NCI-H1930 (cell line): ENCODE data around the gene RAD51B.

Experiments
- DNase-seq, 2 experiments: peaks; one replicate each; lab custom pipeline; 2025; lab: John Stamatoyannopoulos, UW

RAD51B gene

GRCh38 chr14:68551045-68551683, 731.6 kb downstream of the RAD51B start:
- no peak for DNase-seq

- DNase-seq, result no peak
These were observed 732.5 kb downstream of the RAD51B start for GRCh38 chr14:68552075-68552474.

DNA sequence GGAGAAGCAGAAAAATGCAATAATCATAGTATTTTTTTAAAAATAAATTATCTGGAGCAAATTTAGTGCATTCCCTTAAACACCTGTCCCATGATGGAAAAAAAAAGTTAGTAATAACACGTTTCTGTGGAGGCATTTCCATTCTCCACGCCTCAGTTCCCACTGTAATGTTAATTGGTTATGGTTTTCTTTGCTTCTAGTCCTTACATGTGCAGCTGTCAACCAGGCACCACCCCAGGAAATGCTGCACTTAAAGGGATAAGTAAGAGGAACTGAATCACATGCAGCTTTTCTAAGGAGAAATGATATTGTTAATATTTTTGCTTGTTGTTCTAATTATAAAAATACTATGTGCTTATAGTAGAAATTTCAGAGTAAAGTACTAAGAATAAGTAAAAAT, 733.0 kb downstream of the RAD51B start:
- DNase-seq, result no peak

- DNase-seq, result no peak
These were observed 733.7 kb downstream of the RAD51B start for GRCh38 chr14:68553311-68553710.

- DNase-seq, result no peak
These were observed 734.7 kb downstream of the RAD51B start for GRCh38 chr14:68554231-68554630.

GRCh38 chr14:68556253-68556652, 736.7 kb downstream of the RAD51B start:
- DNase-seq, result no peak

DNA sequence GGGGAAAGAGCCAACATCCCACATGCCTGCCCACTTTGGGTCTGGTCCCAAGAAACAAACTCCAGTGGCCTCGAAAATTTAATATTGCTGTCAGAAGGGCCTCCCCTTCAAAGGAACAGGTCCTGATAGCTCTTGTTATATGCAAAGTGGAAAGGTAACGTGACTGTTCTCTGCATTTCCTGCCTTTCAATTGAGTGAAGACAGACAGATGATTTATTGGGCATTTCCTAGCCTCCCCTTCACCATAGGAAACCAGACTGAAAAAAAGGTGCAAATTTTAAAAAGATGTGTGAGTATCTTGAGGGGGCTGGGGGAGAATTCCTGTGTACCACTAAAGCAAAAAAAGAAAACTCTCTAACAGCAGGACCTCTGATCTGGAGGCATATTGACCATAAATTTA, 738.1 kb downstream of the RAD51B start:
- no peak for DNase-seq

DNA sequence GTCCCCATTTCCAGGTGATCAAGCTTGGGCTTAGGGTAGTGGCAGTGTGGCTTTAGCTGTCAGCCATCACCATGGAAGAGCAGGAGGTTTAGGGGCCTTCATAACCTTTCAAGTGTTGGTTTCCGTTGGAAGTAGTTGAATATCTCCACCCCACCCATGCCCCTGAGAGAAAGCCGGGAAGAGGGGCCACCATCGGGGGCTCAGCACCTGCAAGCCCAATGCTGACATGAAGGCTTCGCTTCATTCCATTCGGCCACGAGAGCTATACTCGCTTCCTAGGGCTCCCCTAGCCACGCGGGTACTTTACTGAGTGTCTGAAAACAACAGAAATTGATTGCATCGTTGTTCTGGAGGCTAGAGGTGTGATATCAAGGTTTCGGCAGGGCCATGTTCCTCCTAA, 738.5 kb downstream of the RAD51B start:
- no peak for DNase-seq

DNA sequence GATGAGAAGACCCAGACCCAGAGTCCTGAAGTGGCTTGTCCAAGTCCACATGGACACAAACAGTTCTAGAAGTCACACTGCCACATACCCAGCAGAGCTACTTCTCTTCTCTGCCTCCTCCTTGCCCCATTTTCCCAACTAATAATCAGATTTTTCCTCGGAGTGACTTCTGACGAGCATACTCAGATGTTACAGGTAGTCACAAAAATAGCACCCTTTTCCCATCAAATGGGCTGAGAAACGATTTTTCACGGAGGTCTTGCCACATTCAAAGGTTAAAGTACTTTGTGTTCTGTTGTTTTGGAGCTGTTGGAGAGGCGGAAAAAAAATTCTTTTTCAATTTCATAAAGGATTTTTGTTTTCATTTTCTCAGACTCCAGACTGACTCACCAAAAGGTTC, 740.4 kb downstream of the RAD51B start:
- no peak for DNase-seq

GRCh38 chr14:68561531-68562007, 742.0 kb downstream of the RAD51B start:
- no peak for DNase-seq

- DNase-seq, result no peak
These were observed 743.3 kb downstream of the RAD51B start for GRCh38 chr14:68562911-68563250.

GRCh38 chr14:68563251-68564131, 743.9 kb downstream of the RAD51B start:
- no peak for DNase-seq

- no peak for DNase-seq
These were observed 744.7 kb downstream of the RAD51B start for GRCh38 chr14:68564191-68564825.

GRCh38 chr14:68564826-68565759, 745.5 kb downstream of the RAD51B start:
- DNase-seq, result no peak

DNA sequence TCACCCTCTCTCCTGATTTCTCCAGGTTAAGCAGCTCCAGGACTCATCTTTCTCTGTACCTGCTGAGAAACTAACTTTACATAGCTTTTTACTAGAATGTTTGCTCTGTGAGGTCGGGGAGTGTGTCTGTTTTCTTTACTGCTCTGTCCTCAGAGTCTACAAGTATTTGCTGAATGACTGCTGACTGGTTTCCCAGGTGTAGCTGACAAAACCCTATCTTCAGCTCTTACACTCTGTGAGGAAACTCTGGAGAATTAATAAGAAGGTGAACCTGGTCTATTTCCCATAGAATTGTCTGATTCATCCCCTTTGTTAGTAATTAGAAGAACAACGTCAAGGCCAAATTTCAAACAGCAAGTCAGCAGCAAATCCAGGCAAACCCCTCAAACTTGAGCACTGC, 746.5 kb downstream of the RAD51B start:
- DNase-seq, result no peak

GRCh38 chr14:68568907-68569897, 749.6 kb downstream of the RAD51B start:
- DNase-seq, result no peak

DNA sequence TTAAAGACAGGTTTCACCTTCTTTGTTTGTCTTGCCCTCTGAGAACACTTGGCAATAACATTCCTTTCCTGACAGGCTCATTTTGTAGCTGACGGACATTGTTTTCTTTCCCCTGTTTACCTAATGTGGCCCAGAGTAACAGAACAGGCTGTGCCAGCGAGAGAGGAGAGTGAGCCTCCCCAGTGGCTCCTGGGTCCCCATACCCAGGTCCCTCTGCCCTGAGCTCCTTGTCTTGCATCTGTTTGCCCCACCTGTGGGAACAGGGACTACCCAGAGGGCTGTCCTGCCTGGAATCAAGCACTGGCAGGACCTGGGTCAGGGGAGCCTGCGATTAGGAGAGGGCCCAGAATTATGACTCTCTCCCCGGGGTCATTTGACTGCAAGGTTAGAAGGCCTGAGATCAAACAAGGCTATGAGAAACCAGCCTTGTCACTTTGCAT, 750.4 kb downstream of the RAD51B start:
- no peak for DNase-seq

DNA sequence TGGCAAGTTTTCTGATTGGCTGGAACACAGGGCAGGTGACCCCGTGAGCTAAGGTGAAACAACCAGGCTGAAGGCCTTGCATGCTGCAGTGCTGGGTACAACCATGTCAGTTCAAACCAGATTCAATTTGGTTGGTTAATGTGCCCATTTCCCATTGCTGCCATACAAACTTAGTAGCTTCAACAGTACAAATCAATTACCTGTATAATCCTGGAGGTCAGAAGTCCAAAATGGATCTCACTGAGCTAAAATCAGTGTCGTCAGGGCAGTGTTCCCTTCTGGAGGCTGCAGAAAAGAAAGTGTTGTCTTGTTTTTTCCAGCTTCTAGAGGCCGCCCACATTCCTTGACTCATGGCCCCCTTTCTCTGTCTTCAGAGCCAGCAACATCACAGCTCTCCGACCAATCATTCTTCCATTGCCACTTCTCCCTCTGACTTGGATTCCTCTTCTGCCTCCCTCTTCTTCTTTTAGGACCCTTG, 751.6 kb downstream of the RAD51B start:
- DNase-seq, result no peak

- no peak for DNase-seq
These were observed 752.4 kb downstream of the RAD51B start for GRCh38 chr14:68571928-68572525.

DNA sequence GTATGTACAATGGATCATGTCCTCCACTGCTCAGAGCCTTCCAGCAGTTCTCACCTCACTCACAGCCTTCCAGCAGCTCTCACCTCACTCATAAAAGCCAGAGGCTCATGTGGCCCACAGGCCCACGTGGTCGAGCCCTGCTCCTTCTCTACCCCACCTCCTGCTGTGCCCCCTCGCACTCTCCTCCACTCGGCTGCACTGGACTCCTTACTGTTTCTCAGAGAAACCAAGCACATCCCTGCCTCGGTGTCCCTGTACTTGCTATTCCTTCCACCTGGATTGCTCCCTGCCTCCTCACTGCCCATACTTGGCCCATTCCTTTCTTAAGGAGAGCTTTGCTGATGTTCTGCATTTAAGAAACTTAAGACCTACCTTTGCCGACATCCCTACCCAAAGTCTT, 753.5 kb downstream of the RAD51B start:
- DNase-seq, result no peak
